Measurements from ENCODE around the gene DGKE. TPM values are rescaled to one million over a fixed set of nuclear protein-coding genes. Genes with fewer than 3 reads are reported as not detected.

Gene DGKE
- total and polyA plus RNA-seq, 7 donors: 0.38 to 3.2 (median 0.76) TPM

GRCh38 chr17:56893503-56893902, 59.6 kb downstream of the DGKE start:
- ATAC-seq (no peak), DNase-seq (no peak)
- no peaks in the 10 kb centered on the region for H3K27me3 ChIP-seq (ENCODE audit: insufficient read depth in 3 of 3, low read length in 2 of 3)
- intact Hi-C loops (cut with DNase I): loop anchor here in 1 of 2 donors (5.0 kb wide), 1 partner anchor 44 kb away; no protein-coding TSS in a partner anchor
- TF ChIP-seq CTCF (IDR thresholded peaks at IDR 0.05): no peak
- no peak overlapping the region for H3K27ac ChIP-seq
- H3K4me3 ChIP-seq: no peak overlapping the region
- no peaks in the 10 kb centered on the region for H3K9me3 ChIP-seq
- peaks cover 15 to 89% of the 10 kb centered on the region in 2 donors for H3K36me3 ChIP-seq (ENCODE audit: insufficient read depth in 1 of 2, low read depth in 1 of 2)
- WGBS, 3 donors: 63 to 69% (median 65%) methylated on average over 7 of the region's 7 CpGs
- no peaks in the 10 kb centered on the region for H3K4me1 ChIP-seq

- Histone ChIP-seq H3K36me3 (ENCODE audit: insufficient read depth in 1 of 2, low read depth in 1 of 2) (peaks cover 19 to 98% of the 10 kb centered on the region in 2 donors), H3K4me3 (no peak overlapping the region), H3K4me1 (no peaks in the 10 kb centered on the region), H3K27ac (no peak overlapping the region), H3K9me3 (no peaks in the 10 kb centered on the region), H3K27me3 (ENCODE audit: insufficient read depth in 3 of 3, low read length in 2 of 3) (no peaks in the 10 kb centered on the region)
- intact Hi-C loops (cut with DNase I): loop anchor here in 1 of 2 donors (5.0 kb wide), 1 partner anchor 42 kb away; no protein-coding TSS in a partner anchor
- no peak for ATAC-seq
- DNase-seq: no peak
- 88 to 94% (median 91%) methylated on average over 20 of the region's 20 CpGs for WGBS, 3 donors
- no peak for TF ChIP-seq CTCF (IDR thresholded peaks at IDR 0.05)
Observed at GRCh38 chr17:56894859-56895455, 61.0 kb downstream of the DGKE start.

GRCh38 chr17:56896217-56896967, 62.4 kb downstream of the DGKE start:
- ATAC-seq (no peak), DNase-seq (no peak)
- intact Hi-C loops (cut with DNase I): no loop called here
- no peaks in the 10 kb centered on the region for H3K4me1 ChIP-seq
- H3K36me3 ChIP-seq (ENCODE audit: insufficient read depth in 1 of 2, low read depth in 1 of 2): peaks cover 18 to 98% of the 10 kb centered on the region in 2 donors
- WGBS, 3 donors: 66 to 72% (median 69%) methylated on average over 3 of the region's 3 CpGs
- no peak overlapping the region for H3K4me3 ChIP-seq
- no peaks in the 10 kb centered on the region for H3K27me3 ChIP-seq (ENCODE audit: insufficient read depth in 3 of 3, low read length in 2 of 3)
- no peak overlapping the region for H3K27ac ChIP-seq
- H3K9me3 ChIP-seq: no peaks in the 10 kb centered on the region
- no peak for TF ChIP-seq CTCF (IDR thresholded peaks at IDR 0.05)

GRCh38 chr17:56896968-56897359, 63.0 kb downstream of the DGKE start:
- DNase-seq (no peak), ATAC-seq (no peak)
- WGBS, 3 donors: 91 to 96% (median 95%) methylated on average over 4 of the region's 4 CpGs
- Histone ChIP-seq H3K4me1 (no peaks in the 10 kb centered on the region), H3K36me3 (ENCODE audit: insufficient read depth in 1 of 2, low read depth in 1 of 2) (peaks cover 19 to 98% of the 10 kb centered on the region in 2 donors), H3K4me3 (no peak overlapping the region), H3K27ac (no peak overlapping the region), H3K27me3 (ENCODE audit: insufficient read depth in 3 of 3, low read length in 2 of 3) (no peaks in the 10 kb centered on the region), H3K9me3 (no peaks in the 10 kb centered on the region)
- TF ChIP-seq CTCF (IDR thresholded peaks at IDR 0.05): no peak
- intact Hi-C loops (cut with DNase I): no loop called here
